Measurements from ENCODE around the gene NRTN. TPM values are rescaled to one million over a fixed set of nuclear protein-coding genes. Genes with fewer than 3 reads are reported as not detected.

Gene NRTN
- total RNA-seq, 1 experiment from 2014 or later: 3.9 TPM

GRCh38 chr19:5798244-5798643, 6.6 kb upstream of the NRTN start:
- TF ChIP-seq EZH2phosphoT487 (IDR thresholded peaks at IDR 0.05; ENCODE audit: borderline replicate concordance, low read length) (no peak), CTCF (conservative IDR thresholded peaks at IDR 0.05; ENCODE audit: low read depth, low read length) (no peak), EZH2 (IDR thresholded peaks at IDR 0.05; ENCODE audit: low read length, unreplicated experiment) (no peak)
- Histone ChIP-seq H3K27me3 (ENCODE audit: low read length) (no peaks in the 10 kb centered on the region), H3K9me3 (ENCODE audit: low read length) (no peaks in the 10 kb centered on the region), H3F3A (ENCODE audit: low read length, unreplicated experiment) (no peaks in the 10 kb centered on the region), H3K27ac (ENCODE audit: low read length) (no peak overlapping the region), H2AFZ (ENCODE audit: low read length) (no peak overlapping the region), H3K4me1 (ENCODE audit: insufficient read depth, low read length) (no peaks in the 10 kb centered on the region), H3K9ac (ENCODE audit: low read length) (no peak overlapping the region), H4K20me1 (ENCODE audit: low read length) (no peaks in the 10 kb centered on the region), H3K9me2 (replicated peaks; ENCODE audit: low read length) (no peaks in the 10 kb centered on the region), H3K4me3 (ENCODE audit: low read length) (no peak overlapping the region), H3K79me2 (ENCODE audit: low read length) (no peaks in the 10 kb centered on the region), H3K36me3 (ENCODE audit: low read depth, low read length) (no peaks in the 10 kb centered on the region), H3K4me2 (ENCODE audit: low read length) (no peak overlapping the region)
- ChIA-PET POLR2A (ENCODE audit: unreplicated experiment) (no interaction called here), CTCF (no interaction called here)
- no TSS peak for BruUV-seq (replicated peaks)
- no peak for DNase-seq
- no peak for ATAC-seq
- intact Hi-C loops (cut with micrococcal nuclease): loop anchor here (10.0 kb wide), 1 partner anchor 113 kb away; the partner anchor contains the start of genes HSD11B1L and MICOS13

- H3K4me3 ChIP-seq (ENCODE audit: low read length): no peak overlapping the region
- DNase-seq (no peak), ATAC-seq (no peak)
- ChIA-PET POLR2A (ENCODE audit: unreplicated experiment) (no interaction called here), CTCF (no interaction called here)
- intact Hi-C loops (cut with micrococcal nuclease): loop anchor here (5.0 to 10.0 kb wide), 2 partner anchors 115 to 223 kb away; partner anchors contain the start of genes HSD11B1L and MICOS13
- no peak overlapping the region for H3K4me2 ChIP-seq (ENCODE audit: low read length)
- peaks cover 10% of the 10 kb centered on the region for H3K4me1 ChIP-seq (ENCODE audit: insufficient read depth, low read length)
- H3K79me2 ChIP-seq (ENCODE audit: low read length): no peaks in the 10 kb centered on the region
- no TSS peak for BruUV-seq (replicated peaks)
- H3K27me3 ChIP-seq (ENCODE audit: low read length): no peaks in the 10 kb centered on the region
- no peaks in the 10 kb centered on the region for H4K20me1 ChIP-seq (ENCODE audit: low read length)
- no peak overlapping the region for H2AFZ ChIP-seq (ENCODE audit: low read length)
- no peaks in the 10 kb centered on the region for H3K9me3 ChIP-seq (ENCODE audit: low read length)
- no peaks in the 10 kb centered on the region for H3K9me2 ChIP-seq (replicated peaks; ENCODE audit: low read length)
- H3K27ac ChIP-seq (ENCODE audit: low read length): no peak overlapping the region
- TF ChIP-seq CTCF (conservative IDR thresholded peaks at IDR 0.05; ENCODE audit: low read depth, low read length) (no peak), EZH2phosphoT487 (IDR thresholded peaks at IDR 0.05; ENCODE audit: borderline replicate concordance, low read length) (no peak), EZH2 (IDR thresholded peaks at IDR 0.05; ENCODE audit: low read length, unreplicated experiment) (no peak)
- no peaks in the 10 kb centered on the region for H3F3A ChIP-seq (ENCODE audit: low read length, unreplicated experiment)
- no peak overlapping the region for H3K9ac ChIP-seq (ENCODE audit: low read length)
- H3K36me3 ChIP-seq (ENCODE audit: low read depth, low read length): no peaks in the 10 kb centered on the region
These were observed 5.3 kb upstream of the NRTN start for GRCh38 chr19:5799247-5800241.
